SK-N-SH (cell line): ENCODE measurements around the gene AP1M2. TPM values are rescaled to one million over a fixed set of nuclear protein-coding genes. Genes with fewer than 3 reads are reported as not detected.

Experiments used
- CTCF ChIA-PET: fragments of 300-600, 350-600 bp; formaldehyde crosslinking; extraction: SDS; loops from one replicate; lab custom pipeline; 2021; lab: Yijun Ruan, JAX
- POLR2A ChIA-PET: fragments of 350-600 bp; sonication (Branson Sonifier 250); formaldehyde crosslinking; extraction: SDS; loops from one replicate; lab custom pipeline; 2020; ENCODE audit warnings: antibody characterized with exemption, inconsistent platforms; lab: Yijun Ruan, JAX
- DNase-seq: peaks from one replicate; pipeline ENCODE4 v3.0.0; 2012
- H2AFZ ChIP-seq: fragments of 200-600 bp; sonication (generic); 2 replicates; pipeline ENCODE4 v1.8.1; 2016; ENCODE audit warnings: antibody characterized with exemption, mild to moderate bottlenecking, low read depth
- H3F3A ChIP-seq: fragments of 200-600 bp; sonication (generic); replicated peaks from 2 replicates; pipeline ENCODE3; 2016; ENCODE audit warnings: antibody characterized with exemption, mild to moderate bottlenecking; ENCODE audit not compliant: insufficient read depth
- H3K27ac ChIP-seq, 2 experiments: fragments of 200-500 bp in 1 of 2; fragments of 200-600 bp in 1 of 2; sonication (Bioruptor generic) in 1 of 2; sonication (generic), shearing (Covaris generic) in 1 of 2; 2 replicates each; pipeline versions ENCODE4 v1.5.1 to v1.6.1; 2014 to 2016; ENCODE audit warnings: low read depth in 2 of 2, inconsistent platforms in 1 of 2, low read length in 1 of 2, mild to moderate bottlenecking in 1 of 2, mixed read lengths in 1 of 2
- H3K27me3 ChIP-seq: fragments of 200-600 bp; sonication (generic), shearing (Covaris generic); 2 replicates; pipeline ENCODE4 v1.6.1; 2016; ENCODE audit warnings: mixed run types; ENCODE audit not compliant: insufficient read depth
- H3K36me3 ChIP-seq, 2 experiments: fragments of 200-500 bp in 1 of 2; fragments of 200-600 bp in 1 of 2; sonication (Bioruptor generic) in 1 of 2; sonication (generic) in 1 of 2; replicated peaks in 1 of 2; 2 replicates each; pipeline versions ENCODE3 to v1.5.1; 2014 to 2016; ENCODE audit warnings: low read length in 1 of 2, mild to moderate bottlenecking in 1 of 2; ENCODE audit not compliant: insufficient read depth in 2 of 2, control insufficient read depth in 1 of 2
- H3K4me1 ChIP-seq, 2 experiments: fragments of 200-500 bp in 1 of 2; fragments of 200-600 bp in 1 of 2; sonication (Bioruptor generic) in 1 of 2; sonication (generic), shearing (Covaris generic) in 1 of 2; 2 replicates each; pipeline versions ENCODE4 v1.5.1 to v1.6.1; 2014 to 2016; ENCODE audit warnings: low read depth in 1 of 2, low read length in 1 of 2, mixed run types in 1 of 2; ENCODE audit not compliant: insufficient read depth in 2 of 2, control insufficient read depth in 1 of 2
- H3K4me2 ChIP-seq: fragments of 200-600 bp; sonication (generic), shearing (Covaris generic); 2 replicates; pipeline ENCODE4 v1.6.1; 2017; ENCODE audit warnings: mixed run types
- H3K4me3 ChIP-seq, 2 experiments: fragments of 200-500 bp in 1 of 2; fragments of 200-600 bp in 1 of 2; sonication (Bioruptor generic) in 1 of 2; sonication (generic), shearing (Covaris generic) in 1 of 2; 2 replicates each; pipeline versions ENCODE4 v1.5.1 to v1.8.1; 2014 to 2016; ENCODE audit warnings: low read depth in 2 of 2, inconsistent platforms in 1 of 2, low read length in 1 of 2, mild to moderate bottlenecking in 1 of 2, mixed read lengths in 1 of 2, moderate library complexity in 1 of 2
- H3K79me2 ChIP-seq: fragments of 200-600 bp; sonication (generic); 2 replicates; pipeline ENCODE4 v1.8.1; 2017; ENCODE audit warnings: mild to moderate bottlenecking; ENCODE audit not compliant: insufficient read depth
- H3K9ac ChIP-seq: fragments of 200-600 bp; sonication (generic); 2 replicates; pipeline ENCODE4 v1.6.1; 2017; ENCODE audit warnings: mixed run types
- H3K9me2 ChIP-seq: fragments of 200-600 bp; sonication (generic); 2 replicates; pipeline ENCODE4 v1.6.1; 2017; ENCODE audit warnings: mixed run types
- H3K9me3 ChIP-seq: fragments of 200-600 bp; sonication (generic); 2 replicates; pipeline ENCODE4 v1.6.1; 2017; ENCODE audit warnings: mixed run types, mild to moderate bottlenecking, moderate library complexity
- H4K20me1 ChIP-seq: fragments of 200-600 bp; sonication (generic); 2 replicates; pipeline ENCODE4 v1.6.1; 2017; ENCODE audit warnings: mild to moderate bottlenecking, mixed run types; ENCODE audit not compliant: insufficient read depth
- CHD2 ChIP-seq: fragments of 150-350 bp; IDR thresholded peaks from 2 replicates; pipeline ENCODE4 v1.6.1; 2018; ENCODE audit warnings: low read length; ENCODE audit not compliant: partially characterized antibody
- ELF1 ChIP-seq: IDR thresholded peaks from 2 replicates; pipeline ENCODE4 v1.4.0; 2012
- FOSL2 ChIP-seq: IDR thresholded peaks from 2 replicates; pipeline ENCODE4 v1.4.0; 2012; ENCODE audit warnings: low read depth, mild to moderate bottlenecking, moderate library complexity, borderline replicate concordance
- FOXJ3 ChIP-seq: sonication (generic); formaldehyde crosslinking; IDR thresholded peaks from 2 replicates; pipeline ENCODE4 v1.5.1; 2020; ENCODE audit warnings: mild to moderate bottlenecking, missing genetic modification reagents
- FOXM1 ChIP-seq: IDR thresholded peaks from 2 replicates; pipeline ENCODE4 v1.4.0; 2012; ENCODE audit warnings: low read depth, mild to moderate bottlenecking
- GABPA ChIP-seq: IDR thresholded peaks from 2 replicates; pipeline ENCODE4 v1.4.0; 2012; ENCODE audit warnings: low read depth, mild to moderate bottlenecking
- IRF3 ChIP-seq: fragments of 150-350 bp; IDR thresholded peaks from 2 replicates; pipeline ENCODE4 v1.6.1; 2016; ENCODE audit warnings: mild to moderate bottlenecking, low read depth, low read length
- JUND ChIP-seq: IDR thresholded peaks from 2 replicates; pipeline ENCODE4 v1.4.0; 2012
- MAX ChIP-seq: IDR thresholded peaks from 2 replicates; pipeline ENCODE4 v1.4.0; 2012; ENCODE audit warnings: low read depth
- MEF2A ChIP-seq: IDR thresholded peaks from 2 replicates; pipeline ENCODE4 v1.4.0; 2012; ENCODE audit warnings: low read depth, borderline replicate concordance
- MXI1 ChIP-seq: IDR thresholded peaks from 2 replicates; pipeline ENCODE4 v1.6.1; 2012; ENCODE audit warnings: mild to moderate bottlenecking, low read depth, low read length, improper control_type of control experiment
- PBX3 ChIP-seq: IDR thresholded peaks from 2 replicates; pipeline ENCODE4; 2012
- POLR2AphosphoS5 ChIP-seq: IDR thresholded peaks from 2 replicates; pipeline ENCODE4 v1.6.1; 2012; ENCODE audit warnings: low read depth, low read length
- RAD21 ChIP-seq: IDR thresholded peaks from 2 replicates; pipeline ENCODE4 v1.6.1; 2012; ENCODE audit warnings: mild to moderate bottlenecking, low read length
- REST ChIP-seq: IDR thresholded peaks from 2 replicates; pipeline ENCODE4 v1.6.1; 2012; ENCODE audit warnings: mild to moderate bottlenecking, low read depth, low read length, moderate library complexity
- SMC3 ChIP-seq: IDR thresholded peaks from 2 replicates; pipeline ENCODE4 v1.6.1; 2012; ENCODE audit warnings: low read depth, low read length, improper control_type of control experiment
- TCF12 ChIP-seq: IDR thresholded peaks from 2 replicates; pipeline ENCODE4 v1.4.0; 2012
- USF1 ChIP-seq: IDR thresholded peaks from 2 replicates; pipeline ENCODE4 v1.4.0; 2012; ENCODE audit warnings: low read depth, borderline replicate concordance
- WGBS: methylation state at CpG from one replicate; pipeline ENCODE4 v1.1.6; 2017; ENCODE audit warnings: low lambda C conversion rate; 5-methylcytosine and 5-hydroxymethylcytosine counted together
- polyA plus RNA-seq, 3 experiments: library from polyadenylated mRNA; depleted of rRNA; stranded (reverse); fragments of >200 nt; gene quantifications; 2 replicates each; pipeline ENCODE4 v1.2.3, GENCODE V29; 2012

The AP1M2 gene
- polyA plus RNA-seq, 1 of the 3 experiments (the other 2 are of a cell fraction): 0.30 TPM

GRCh38 chr19:10617409-10618121, 30.5 kb upstream of the AP1M2 start:
- H3K79me2 ChIP-seq: peaks cover 52% of the 10 kb centered on the region
- H3K9ac ChIP-seq: no peak overlapping the region; the same call in 1 of the 2 replicates
- no peaks in the 10 kb centered on the region; a peak in 1 of 4 replicates for H3K4me1 ChIP-seq
- POLR2A ChIA-PET: no interaction called here
- H3K4me2 ChIP-seq: peak overlapping the region; percentile 3; the same call in 1 of the 2 replicates
- H3K27me3 ChIP-seq: no peaks in the 10 kb centered on the region
- 0 out of 2 replicates have a peak, but pooled peaks have one; percentile 12 for TF ChIP-seq PBX3
- TF ChIP-seq GABPA: no peak
- no peak for TF ChIP-seq TCF12
- no peak for TF ChIP-seq FOXJ3 (CRISPR knock-in tag)
- no peak for TF ChIP-seq JUND
- TF ChIP-seq FOXM1: no peak
- no peak for TF ChIP-seq CHD2
- no peak for TF ChIP-seq MAX
- TF ChIP-seq MXI1: no peak
- no peak for TF ChIP-seq IRF3
- peak; percentile 28; the same call in 1 of the 2 replicates for TF ChIP-seq FOSL2
- no peak for TF ChIP-seq RAD21
- WGBS: 80% methylated on average over 15 of the region's 15 CpGs
- H3K9me3 ChIP-seq: no peaks in the 10 kb centered on the region
- peaks cover 9% of the 10 kb centered on the region for H3F3A ChIP-seq
- peak; percentile 11 for DNase-seq
- CTCF ChIA-PET: interaction anchor here (1.2 to 2.6 kb wide), 3 partner anchors 15 to 46 kb away, joined by 3 to 11 read pairs (median 4); no protein-coding TSS in a partner anchor
- no peak overlapping the region for H3K4me3 ChIP-seq
- peaks cover 0 to 6% of the 10 kb centered on the region in 2 experiments for H3K36me3 ChIP-seq
- H3K27ac ChIP-seq: peak overlapping the region; percentile 9 to 66; a peak in 3 of 4 replicates
- H2AFZ ChIP-seq: no peak overlapping the region
- H4K20me1 ChIP-seq: no peaks in the 10 kb centered on the region
- H3K9me2 ChIP-seq: no peaks in the 10 kb centered on the region

- Histone ChIP-seq H2AFZ (no peak overlapping the region), H3K27me3 (no peaks in the 10 kb centered on the region), H3K9me2 (no peaks in the 10 kb centered on the region), H3K4me1 (no peaks in the 10 kb centered on the region; a peak in 1 of 4 replicates), H3F3A (peaks cover 9% of the 10 kb centered on the region), H3K9me3 (no peaks in the 10 kb centered on the region), H3K27ac (no peak overlapping the region), H3K36me3 (peaks cover 0 to 6% of the 10 kb centered on the region in 2 experiments), H3K4me2 (no peak overlapping the region), H3K9ac (no peak overlapping the region), H4K20me1 (no peaks in the 10 kb centered on the region), H3K4me3 (no peak overlapping the region), H3K79me2 (peaks cover 47% of the 10 kb centered on the region)
- no peak for DNase-seq
- ChIA-PET POLR2A (interaction anchor here (0.7 kb wide), 1 partner anchor 69 kb away, joined by 3 read pairs; no protein-coding TSS in a partner anchor), CTCF (interaction anchor here (0.9 to 1.7 kb wide), 3 partner anchors 29 to 64 kb away, joined by 3 to 4 read pairs (median 3); no protein-coding TSS in a partner anchor)
- WGBS: 98% methylated on average over 14 of the region's 14 CpGs
- no peak for TF ChIP-seq ELF1
- TF ChIP-seq MEF2A: no peak
- no peak for TF ChIP-seq POLR2AphosphoS5
- TF ChIP-seq USF1: no peak
- TF ChIP-seq PBX3: no peak
- no peak for TF ChIP-seq REST
- no peak for TF ChIP-seq FOXM1
- TF ChIP-seq SMC3: no peak
- TF ChIP-seq FOXJ3 (CRISPR knock-in tag): no peak
Measured at GRCh38 chr19:10615429-10616023, 28.4 kb upstream of the AP1M2 start.
